HG03066 (cell line): ENCODE results near the gene IL12A.
A peak's percentile ranks its signal among the peaks of the same experiment; 100 is the strongest.

Experiments
- ATAC-seq: cut with Tn5 transposase; IDR thresholded peaks from one replicate; pipeline ENCODE4 v1.9.1; 2021; ENCODE audit warnings: low read depth; ENCODE audit not compliant: unreplicated experiment

IL12A gene

GRCh38 chr3:160023476-160023875 is 34.8 kb downstream of the IL12A start:
- ATAC-seq, result no peak

- ATAC-seq, result peak; percentile 87
Measured at GRCh38 chr3:160027541-160028195, 39.0 kb downstream of the IL12A start.

GRCh38 chr3:160035757-160036156 is 47.1 kb downstream of the IL12A start:
- ATAC-seq, result no peak

GRCh38 chr3:160038862-160039562 is 50.4 kb downstream of the IL12A start:
- ATAC-seq, result peak; percentile 64

- ATAC-seq, result no peak
Measured at GRCh38 chr3:160040181-160040580, 51.5 kb downstream of the IL12A start.

DNA sequence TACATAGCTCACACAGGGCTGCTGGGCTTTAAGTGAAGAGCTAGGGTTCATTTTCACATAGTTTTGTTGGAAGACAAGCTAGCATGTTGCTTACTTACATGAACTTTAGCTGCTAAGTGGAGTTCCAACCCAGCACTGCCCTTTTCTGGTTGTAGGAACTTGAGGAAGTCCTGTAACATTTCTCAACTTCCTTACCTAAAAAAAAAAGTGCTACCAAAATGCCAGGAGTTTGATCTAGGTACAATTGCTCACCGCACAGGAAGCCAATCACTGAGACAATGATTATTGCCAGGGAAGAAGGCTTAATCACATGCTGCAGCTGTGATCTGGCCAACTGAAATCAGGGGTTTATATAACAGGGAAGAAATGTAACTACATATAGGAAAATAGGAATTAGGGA is 52.8 kb downstream of the IL12A start:
- no peak for ATAC-seq

- ATAC-seq, result no peak
Measured at GRCh38 chr3:160044121-160044520, 55.5 kb downstream of the IL12A start.
